Stimulated activated naive B cell treated with anti-CD40 and anti-IgM and Interleukin-4, amounts not matched to agents 10 μg/mL and 1 μg/mL and 100 μg/mL, for 72 hours (primary cell): ENCODE measurements around the gene ZNF687.
A peak's percentile ranks its signal among the peaks of the same experiment; 100 is the strongest.

Experiments used
- ATAC-seq, 2 donors: fragments of 150-1000 bp; cut with Tn5 transposase; replicated peaks; 2 replicates each; pipeline ENCODE4 v1.10.0; 2021; ENCODE audit warnings: moderate library complexity in 1 of 2
- DNase-seq: peaks from one replicate; pipeline ENCODE4 v3.0.0; 2021
- H3K27ac Mint-ChIP-seq: one replicate; pipeline ENCODE4 v1.8.0; 2022; ENCODE audit warnings: mild to moderate bottlenecking, mixed read lengths
- H3K27me3 Mint-ChIP-seq, 2 donors: one replicate each; pipeline ENCODE4 v1.8.0; 2022; ENCODE audit warnings: mixed read lengths in 2 of 2
- H3K36me3 Mint-ChIP-seq, 2 donors: one replicate each; pipeline ENCODE4 v1.8.0; 2022; ENCODE audit warnings: mixed read lengths in 2 of 2, mild to moderate bottlenecking in 1 of 2
- H3K4me1 Mint-ChIP-seq, 2 donors: one replicate each; pipeline ENCODE4 v1.8.0; 2022; ENCODE audit warnings: mixed read lengths in 2 of 2, mild to moderate bottlenecking in 1 of 2
- H3K4me3 Mint-ChIP-seq, 2 donors: one replicate each; pipeline ENCODE4 v1.8.0; 2022; ENCODE audit warnings: mild to moderate bottlenecking in 2 of 2, mixed read lengths in 2 of 2, moderate library complexity in 1 of 2
- H3K9me3 Mint-ChIP-seq, 2 donors: one replicate each; pipeline ENCODE4 v1.8.0; 2022; ENCODE audit warnings: mixed read lengths in 2 of 2, mild to moderate bottlenecking in 1 of 2

Gene ZNF687

GRCh38 chr1:151314137-151314875, 32.2 kb downstream of the ZNF687 start:
- peaks cover 29 to 59% of the 10 kb centered on the region in 2 donors for H3K36me3 Mint-ChIP-seq
- no peak overlapping the region for H3K27ac Mint-ChIP-seq
- no peaks in the 10 kb centered on the region for H3K9me3 Mint-ChIP-seq
- H3K4me3 Mint-ChIP-seq, result no peak overlapping the region
- H3K4me1 Mint-ChIP-seq, result peaks cover 29 to 62% of the 10 kb centered on the region in 2 donors
- H3K27me3 Mint-ChIP-seq, result no peaks in the 10 kb centered on the region
- ATAC-seq, result no peak
- DNase-seq, result no peak

GRCh38 chr1:151315565-151316235, 33.6 kb downstream of the ZNF687 start:
- DNase-seq (no peak), ATAC-seq (no peak)
- peak overlapping the region; percentile 16 for H3K27ac Mint-ChIP-seq
- peaks cover 29 to 58% of the 10 kb centered on the region in 2 donors for H3K36me3 Mint-ChIP-seq
- no peak overlapping the region for H3K4me3 Mint-ChIP-seq
- H3K27me3 Mint-ChIP-seq, result no peaks in the 10 kb centered on the region
- H3K4me1 Mint-ChIP-seq, result peaks cover 25 to 57% of the 10 kb centered on the region in 2 donors
- H3K9me3 Mint-ChIP-seq, result no peaks in the 10 kb centered on the region

GRCh38 chr1:151318975-151319374, 36.9 kb downstream of the ZNF687 start:
- H3K36me3 Mint-ChIP-seq, result peaks cover 29 to 51% of the 10 kb centered on the region in 2 donors
- H3K4me3 Mint-ChIP-seq, result no peak overlapping the region
- no peak overlapping the region for H3K27ac Mint-ChIP-seq
- ATAC-seq (no peak), DNase-seq (no peak)
- no peaks in the 10 kb centered on the region for H3K9me3 Mint-ChIP-seq
- H3K27me3 Mint-ChIP-seq, result no peaks in the 10 kb centered on the region
- peaks cover 13 to 46% of the 10 kb centered on the region in 2 donors for H3K4me1 Mint-ChIP-seq

- Mint-ChIP-seq H3K27me3 (no peaks in the 10 kb centered on the region), H3K27ac (no peak overlapping the region), H3K4me3 (no peak overlapping the region), H3K9me3 (no peaks in the 10 kb centered on the region), H3K4me1 (peaks cover 33 to 53% of the 10 kb centered on the region in 2 donors), H3K36me3 (peaks cover 29 to 50% of the 10 kb centered on the region in 2 donors)
- ATAC-seq (no peak), DNase-seq (no peak)
Observed at GRCh38 chr1:151324390-151324930, 42.4 kb downstream of the ZNF687 start.

GRCh38 chr1:151325231-151325630, 43.1 kb downstream of the ZNF687 start:
- Mint-ChIP-seq H3K9me3 (no peaks in the 10 kb centered on the region), H3K27me3 (no peaks in the 10 kb centered on the region), H3K4me3 (peak overlapping the region in 1 of 2 donors; percentile 32), H3K4me1 (peaks cover 33 to 49% of the 10 kb centered on the region in 2 donors), H3K36me3 (peaks cover 29 to 48% of the 10 kb centered on the region in 2 donors), H3K27ac (no peak overlapping the region)
- DNase-seq (no peak), ATAC-seq (no peak)

- Mint-ChIP-seq H3K9me3 (no peaks in the 10 kb centered on the region), H3K36me3 (peaks cover 29 to 42% of the 10 kb centered on the region in 2 donors), H3K4me3 (peak overlapping the region; percentile 92 to 100), H3K27me3 (no peaks in the 10 kb centered on the region), H3K27ac (peak overlapping the region; percentile 96), H3K4me1 (peaks cover 33 to 43% of the 10 kb centered on the region in 2 donors)
- DNase-seq, result no peak
- no peak for ATAC-seq
Observed at GRCh38 chr1:151325646-151326429, 43.7 kb downstream of the ZNF687 start.

- Mint-ChIP-seq H3K4me1 (peaks cover 31 to 40% of the 10 kb centered on the region in 2 donors), H3K36me3 (peaks cover 28 to 40% of the 10 kb centered on the region in 2 donors), H3K27me3 (no peaks in the 10 kb centered on the region), H3K27ac (peak overlapping the region; percentile 96), H3K4me3 (peak overlapping the region; percentile 92 to 100), H3K9me3 (no peaks in the 10 kb centered on the region)
- ATAC-seq, result peak; percentile 74 to 79
- peak; percentile 55 for DNase-seq
Observed at GRCh38 chr1:151326619-151327222, 44.6 kb downstream of the ZNF687 start.

GRCh38 chr1:151327223-151327902, 45.3 kb downstream of the ZNF687 start, which contains the start of gene PI4KB:
PI4KB (minus strand) TSS chr1:151327416; CDS start chr1:151316481, 10,935 bp downstream.
- ATAC-seq (peak; percentile 89 to 92), DNase-seq (peak; percentile 86)
- Mint-ChIP-seq H3K36me3 (peaks cover 25 to 35% of the 10 kb centered on the region in 2 donors), H3K27ac (peak within 1 kb of the TSS; percentile 96), H3K4me3 (peak within 1 kb of the TSS; percentile 92 to 100), H3K27me3 (no peaks in the 10 kb centered on the region), H3K9me3 (no peaks in the 10 kb centered on the region), H3K4me1 (peaks cover 28 to 35% of the 10 kb centered on the region in 2 donors)

- DNase-seq (no peak), ATAC-seq (peak; percentile 19 to 23)
- H3K27ac Mint-ChIP-seq, result peak overlapping the region; percentile 96
- peaks cover 25 to 30% of the 10 kb centered on the region in 2 donors for H3K4me1 Mint-ChIP-seq
- peak overlapping the region; percentile 92 to 100 for H3K4me3 Mint-ChIP-seq
- peaks cover 21 to 32% of the 10 kb centered on the region in 2 donors for H3K36me3 Mint-ChIP-seq
- H3K9me3 Mint-ChIP-seq, result no peaks in the 10 kb centered on the region
- H3K27me3 Mint-ChIP-seq, result no peaks in the 10 kb centered on the region
Observed at GRCh38 chr1:151327903-151328674, 46.0 kb downstream of the ZNF687 start.

- H3K9me3 Mint-ChIP-seq, result no peaks in the 10 kb centered on the region
Observed at GRCh38 chr1:151334822-151335221, 52.7 kb downstream of the ZNF687 start.

GRCh38 chr1:151336556-151336955, 54.5 kb downstream of the ZNF687 start:
- Mint-ChIP-seq H3K27me3 (no peaks in the 10 kb centered on the region), H3K36me3 (peaks cover 5 to 6% of the 10 kb centered on the region in 2 donors), H3K9me3 (no peaks in the 10 kb centered on the region), H3K4me3 (no peak overlapping the region), H3K27ac (no peak overlapping the region), H3K4me1 (peaks cover 8 to 18% of the 10 kb centered on the region in 2 donors)
- ATAC-seq (no peak), DNase-seq (no peak)

More at GRCh38 chr1:151334822-151335221, 52.7 kb downstream of the ZNF687 start:
- Mint-ChIP-seq H3K4me3 (no peak overlapping the region), H3K4me1 (peaks cover under 1 to 7% of the 10 kb centered on the region in 2 donors), H3K27ac (no peak overlapping the region), H3K27me3 (no peaks in the 10 kb centered on the region), H3K36me3 (peaks cover 1 to 3% of the 10 kb centered on the region in 2 donors)
- ATAC-seq (no peak), DNase-seq (no peak)

- DNase-seq, result peak; percentile 23
- peak; percentile 89 for ATAC-seq
- Mint-ChIP-seq H3K4me3 (no peak overlapping the region), H3K9me3 (no peaks in the 10 kb centered on the region), H3K4me1 (peaks cover 40 to 61% of the 10 kb centered on the region in 2 donors), H3K27me3 (no peaks in the 10 kb centered on the region), H3K36me3 (peaks cover 31 to 35% of the 10 kb centered on the region in 2 donors), H3K27ac (peak overlapping the region; percentile 6)
Observed at GRCh38 chr1:151340870-151341754, 59.0 kb downstream of the ZNF687 start.
